ENCODE data around the gene EPOP.
A peak's percentile ranks its signal among the peaks of the same experiment; 100 is the strongest.
"Not testable (repeated sequence)": the region's sequence is repeated elsewhere in the genome, so short reads cannot be mapped to it uniquely, and the experiment has no call there.

The EPOP gene

DNA sequence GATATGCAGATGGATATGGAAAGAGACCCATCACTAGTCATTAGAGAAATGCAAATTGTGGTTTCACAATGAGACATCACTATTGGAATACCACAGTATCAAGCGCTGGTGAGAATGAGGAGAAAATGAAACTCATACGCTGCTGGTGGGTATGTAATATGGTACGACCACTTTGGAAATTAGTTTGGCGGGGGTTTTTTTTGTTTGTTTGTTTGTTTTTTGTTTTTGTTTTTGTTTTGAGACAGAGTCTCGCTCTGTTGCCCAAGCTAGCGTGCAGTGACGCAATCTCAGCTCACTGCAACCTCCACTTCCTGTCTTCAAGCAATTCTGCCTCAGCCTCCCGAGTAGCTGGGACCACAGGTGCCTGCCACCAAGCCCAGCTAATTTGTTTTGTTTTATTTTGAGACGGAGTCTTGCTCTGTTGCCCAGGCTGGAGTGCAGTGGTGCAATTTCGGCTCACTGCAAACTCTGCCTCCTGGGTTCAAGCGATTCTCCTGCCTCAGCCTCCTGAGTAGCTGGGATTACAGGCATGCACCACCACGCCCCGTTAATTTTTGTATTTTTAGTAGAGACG, 49.9 kb downstream of the EPOP start:
- H3K27ac ChIP-seq; H3K36me3 ChIP-seq; H3K27me3 ChIP-seq; H3K9ac ChIP-seq; H3K9me3 ChIP-seq (replicated peaks in 1 of 11); H4K20me1 ChIP-seq: not testable (repeated sequence)
- H3K4me1 ChIP-seq = peaks cover 8 to 15% (median 10%) of the 10 kb centered on the region in 10 experiments; a peak in 17 of 20 replicates
- 0 out of 20 replicates have a peak overlapping the region, but pooled peaks of 1 of the 10 experiments have one; percentile 6 for H3K4me3 ChIP-seq
- TF ChIP-seq Cebpa-rat (IDR thresholded peaks at IDR 0.05) = peak in 9 of 11 experiments; percentile 31 to 90 (median 70); a peak in 16 of 22 replicates
- H3K4me2 ChIP-seq = peak overlapping the region; percentile 0 to 48 (median 37); a peak in 18 of 22 replicates

Measured in BLaER1 treated with 17β-estradiol and CSF1 and Interleukin-3, amounts not matched to agents 10 nM and 100 nM (cell line).